Activated B cell treated with CpG ODN at 0.5 μM for 24 hours (primary cell): ENCODE measurements around the gene ITM2B. TPM values are rescaled to one million over a fixed set of nuclear protein-coding genes. Genes with fewer than 3 reads are reported as not detected.

ENCODE experiments used
- ATAC-seq: fragments of 200-7000 bp; cut with Tn5 transposase; one replicate; pipeline ENCODE4 v1.10.0; 2021; ENCODE audit warnings: low read depth, mild to moderate bottlenecking, moderate library complexity
- CTCF ChIA-PET: fragments of 350-600 bp; sonication (Branson Sonifier 250); formaldehyde crosslinking; loops from one replicate; lab custom pipeline; 2021; ENCODE audit warnings: antibody characterized with exemption; lab: Charles Lee
- POLR2A ChIA-PET: fragments of 350-600 bp; sonication (Branson Sonifier 250); formaldehyde crosslinking; loops from one replicate; lab custom pipeline; 2021; ENCODE audit warnings: antibody characterized with exemption; lab: Charles Lee
- DNase-seq: peaks from one replicate; pipeline ENCODE4 v3.0.0; 2022
- H3K27ac Mint-ChIP-seq: one replicate; pipeline ENCODE4 v1.8.0; 2020; ENCODE audit warnings: mixed read lengths
- H3K27me3 Mint-ChIP-seq: one replicate; pipeline ENCODE4 v1.8.0; 2021; ENCODE audit warnings: mixed read lengths
- H3K36me3 Mint-ChIP-seq: one replicate; pipeline ENCODE4 v1.8.0; 2021; ENCODE audit warnings: low read depth, mixed read lengths
- H3K4me1 Mint-ChIP-seq: one replicate; pipeline ENCODE4 v1.8.0; 2021; ENCODE audit warnings: mixed read lengths
- H3K4me3 Mint-ChIP-seq: one replicate; pipeline ENCODE4 v1.8.0; 2020; ENCODE audit warnings: mild to moderate bottlenecking, mixed read lengths
- H3K9me3 Mint-ChIP-seq: one replicate; pipeline ENCODE4 v1.8.0; 2020; ENCODE audit warnings: mixed read lengths
- CTCF ChIP-seq: fragments of 200-600 bp; IDR thresholded peaks from one replicate; pipeline ENCODE4 v1.8.0; 2022; ENCODE audit warnings: antibody characterized with exemption, mild to moderate bottlenecking
- intact Hi-C: fragments of 100-400 bp; cut with micrococcal nuclease; formaldehyde crosslinking; loops from one replicate; pipeline ENCODE4 v1.15.1; 2024
- total RNA-seq: library from RNA; stranded (reverse); gene quantifications from 2 replicates; pipeline ENCODE4 v1.2.3, GENCODE V29; 2022

Gene ITM2B
- total RNA-seq, 1 donor from 2014 or later: 102 TPM

DNA sequence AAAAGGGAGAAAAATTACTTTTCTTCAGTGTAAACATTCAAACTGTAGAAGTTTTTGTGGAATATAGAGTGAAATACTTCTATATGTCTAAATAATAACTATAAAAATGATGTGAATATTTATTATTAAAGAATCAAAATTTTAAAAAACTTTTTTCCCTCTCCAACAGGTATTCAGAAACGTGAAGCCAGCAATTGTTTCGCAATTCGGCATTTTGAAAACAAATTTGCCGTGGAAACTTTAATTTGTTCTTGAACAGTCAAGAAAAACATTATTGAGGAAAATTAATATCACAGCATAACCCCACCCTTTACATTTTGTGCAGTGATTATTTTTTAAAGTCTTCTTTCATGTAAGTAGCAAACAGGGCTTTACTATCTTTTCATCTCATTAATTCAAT, 28.0 kb downstream of the ITM2B start:
- Mint-ChIP-seq H3K27ac (no peak overlapping the region), H3K4me3 (no peak overlapping the region), H3K27me3 (no peaks in the 10 kb centered on the region), H3K4me1 (peaks cover 37% of the 10 kb centered on the region), H3K9me3 (no peaks in the 10 kb centered on the region), H3K36me3 (peaks cover 66% of the 10 kb centered on the region)
- ATAC-seq (no peak), DNase-seq (no peak)
- intact Hi-C loops: no loop called here
- ChIA-PET POLR2A (no interaction called here), CTCF (no interaction called here)
- TF ChIP-seq CTCF: no peak

DNA sequence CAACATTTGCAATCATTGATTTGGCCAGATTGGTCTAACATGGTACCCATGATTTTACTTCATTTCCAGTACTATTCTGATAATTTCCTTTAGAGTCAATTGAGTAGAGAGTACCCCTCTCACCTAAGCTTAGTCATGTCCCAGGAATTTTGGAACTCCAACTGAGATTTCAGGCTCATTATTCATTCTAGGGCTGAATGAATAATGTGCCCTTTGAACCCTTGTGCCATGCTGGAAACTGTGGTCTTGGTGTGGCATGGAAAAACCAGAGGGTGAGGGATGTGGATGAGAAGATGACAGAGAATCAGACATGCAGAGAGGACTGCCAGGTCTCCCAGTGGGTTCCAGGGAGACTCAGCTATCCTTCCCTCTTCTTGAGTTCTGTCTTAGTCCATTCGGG, 30.2 kb downstream of the ITM2B start:
- Mint-ChIP-seq H3K4me1 (peaks cover 50% of the 10 kb centered on the region), H3K36me3 (peaks cover 47% of the 10 kb centered on the region), H3K27ac (peak overlapping the region; percentile 62), H3K27me3 (no peaks in the 10 kb centered on the region), H3K4me3 (no peak overlapping the region), H3K9me3 (no peaks in the 10 kb centered on the region)
- CTCF ChIA-PET: no interaction called here
- DNase-seq (no peak), ATAC-seq (no peak)
- intact Hi-C loops: no loop called here
- POLR2A ChIA-PET: interaction anchor here (1.4 to 2.3 kb wide), 2 partner anchors 39 to 41 kb away, joined by 6 to 7 read pairs; partner anchors contain the start of gene RB1
- no peak for TF ChIP-seq CTCF

GRCh38 chr13:48264058-48264457, 31.1 kb downstream of the ITM2B start:
- TF ChIP-seq CTCF: no peak
- no peak for DNase-seq
- Mint-ChIP-seq H3K4me3 (peak overlapping the region; percentile 25), H3K36me3 (peaks cover 42% of the 10 kb centered on the region), H3K9me3 (no peaks in the 10 kb centered on the region), H3K4me1 (peaks cover 51% of the 10 kb centered on the region), H3K27me3 (no peaks in the 10 kb centered on the region), H3K27ac (peak overlapping the region; percentile 62)
- POLR2A ChIA-PET: interaction anchor here (1.4 to 3.0 kb wide), 3 partner anchors 38 to 41 kb away, joined by 6 to 23 read pairs (median 7); partner anchors contain the start of gene RB1
- intact Hi-C loops: loop anchor here (2.0 kb wide), 2 partner anchors 15 to 29 kb away; no protein-coding TSS in a partner anchor
- CTCF ChIA-PET: interaction anchor here (1.2 to 1.8 kb wide), 2 partner anchors 9 to 137 kb away, joined by 3 to 5 read pairs; no protein-coding TSS in a partner anchor
- no peak for ATAC-seq

- intact Hi-C loops: loop anchor here (1.0 to 2.0 kb wide), 4 partner anchors 17 to 38 kb away; partner anchors contain the start of gene RB1
- DNase-seq (peak; percentile 23), ATAC-seq (peak; percentile 86)
- peak overlapping the region; percentile 75 for H3K4me3 Mint-ChIP-seq
- no peaks in the 10 kb centered on the region for H3K27me3 Mint-ChIP-seq
- H3K4me1 Mint-ChIP-seq: peaks cover 52% of the 10 kb centered on the region
- TF ChIP-seq CTCF: no peak
- CTCF ChIA-PET: interaction anchor here (1.0 to 1.8 kb wide), 3 partner anchors 10 to 138 kb away, joined by 3 to 5 read pairs (median 3); partner anchors contain the start of gene ITM2B
- peaks cover 38% of the 10 kb centered on the region for H3K36me3 Mint-ChIP-seq
- H3K9me3 Mint-ChIP-seq: no peaks in the 10 kb centered on the region
- POLR2A ChIA-PET: interaction anchor here (0.5 to 3.0 kb wide), 8 partner anchors 10 to 269 kb away, joined by 3 to 23 read pairs (median 6); partner anchors contain the start of gene RB1
- H3K27ac Mint-ChIP-seq: peak overlapping the region; percentile 85
These were observed 32.3 kb downstream of the ITM2B start for GRCh38 chr13:48265217-48265815.

DNA sequence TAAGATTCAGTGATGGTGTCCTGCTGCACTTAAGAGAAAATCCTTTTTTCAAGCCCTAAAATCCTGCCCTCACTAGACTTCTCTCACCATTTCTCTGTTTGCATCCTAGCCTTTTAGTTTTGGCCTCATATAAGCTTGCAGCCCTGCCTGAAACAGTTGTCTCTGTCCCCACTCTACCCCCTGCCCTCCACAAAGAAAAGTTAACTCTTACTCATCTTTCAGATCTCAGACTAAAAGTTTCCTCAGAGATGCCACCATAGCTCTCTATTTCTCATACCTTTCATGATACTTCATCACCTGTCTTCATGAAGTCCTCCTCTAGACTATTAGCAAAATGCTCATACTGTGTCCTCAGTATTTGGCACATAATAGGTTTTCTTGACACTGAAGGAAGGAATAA, 33.1 kb downstream of the ITM2B start:
- no peak for ATAC-seq
- peaks cover 52% of the 10 kb centered on the region for H3K4me1 Mint-ChIP-seq
- intact Hi-C loops: no loop called here
- H3K27ac Mint-ChIP-seq: peak overlapping the region; percentile 85
- peaks cover 31% of the 10 kb centered on the region for H3K36me3 Mint-ChIP-seq
- H3K4me3 Mint-ChIP-seq: peak overlapping the region; percentile 21
- DNase-seq: no peak
- no peak for TF ChIP-seq CTCF
- no peaks in the 10 kb centered on the region for H3K9me3 Mint-ChIP-seq
- no peaks in the 10 kb centered on the region for H3K27me3 Mint-ChIP-seq
- ChIA-PET POLR2A (interaction anchor here (0.9 to 3.0 kb wide), 4 partner anchors 11 to 72 kb away, joined by 3 to 23 read pairs (median 4); partner anchors contain the start of gene RB1), CTCF (interaction anchor here (1.0 kb wide), 1 partner anchor 33 kb away, joined by 3 read pairs; the partner anchor contains the start of gene ITM2B)
